CD4-positive, alpha-beta T cell treated with Interleukin-2 at 100 ng/mL for 4 hours (primary cell): ENCODE measurements around the gene CNOT6.

Experiments
- DNase-seq: peaks from one replicate; pipeline ENCODE4 v3.0.0-alpha.2; 2020; ENCODE audit warnings: low spot score

Gene CNOT6

GRCh38 chr5:180580681-180581080 lies 86.5 kb downstream of the CNOT6 start:
- DNase-seq = no peak

- DNase-seq = no peak
Measured at GRCh38 chr5:180583738-180584137, 89.6 kb downstream of the CNOT6 start.

GRCh38 chr5:180586204-180586603 lies 92.0 kb downstream of the CNOT6 start:
- DNase-seq = no peak

DNA sequence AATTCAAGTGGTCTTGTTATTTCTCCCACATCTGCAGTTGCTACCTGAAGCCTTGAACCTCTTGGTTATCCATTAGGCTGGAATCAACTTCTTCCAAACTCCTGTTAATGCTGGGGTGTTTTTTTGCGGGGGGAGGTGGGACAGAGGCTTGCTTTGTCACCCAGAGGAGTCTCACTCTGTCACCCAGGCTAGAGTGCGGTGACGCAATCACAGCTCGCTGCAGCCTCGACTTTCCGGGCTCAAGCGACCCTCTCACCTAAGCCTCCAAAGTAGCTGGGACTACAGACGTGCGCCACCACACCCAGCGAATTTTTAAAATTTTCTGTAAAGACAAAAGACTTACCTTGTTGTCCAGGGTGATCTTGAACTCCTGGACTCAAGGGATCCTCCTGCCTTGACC lies 92.7 kb downstream of the CNOT6 start:
- no peak for DNase-seq

DNA sequence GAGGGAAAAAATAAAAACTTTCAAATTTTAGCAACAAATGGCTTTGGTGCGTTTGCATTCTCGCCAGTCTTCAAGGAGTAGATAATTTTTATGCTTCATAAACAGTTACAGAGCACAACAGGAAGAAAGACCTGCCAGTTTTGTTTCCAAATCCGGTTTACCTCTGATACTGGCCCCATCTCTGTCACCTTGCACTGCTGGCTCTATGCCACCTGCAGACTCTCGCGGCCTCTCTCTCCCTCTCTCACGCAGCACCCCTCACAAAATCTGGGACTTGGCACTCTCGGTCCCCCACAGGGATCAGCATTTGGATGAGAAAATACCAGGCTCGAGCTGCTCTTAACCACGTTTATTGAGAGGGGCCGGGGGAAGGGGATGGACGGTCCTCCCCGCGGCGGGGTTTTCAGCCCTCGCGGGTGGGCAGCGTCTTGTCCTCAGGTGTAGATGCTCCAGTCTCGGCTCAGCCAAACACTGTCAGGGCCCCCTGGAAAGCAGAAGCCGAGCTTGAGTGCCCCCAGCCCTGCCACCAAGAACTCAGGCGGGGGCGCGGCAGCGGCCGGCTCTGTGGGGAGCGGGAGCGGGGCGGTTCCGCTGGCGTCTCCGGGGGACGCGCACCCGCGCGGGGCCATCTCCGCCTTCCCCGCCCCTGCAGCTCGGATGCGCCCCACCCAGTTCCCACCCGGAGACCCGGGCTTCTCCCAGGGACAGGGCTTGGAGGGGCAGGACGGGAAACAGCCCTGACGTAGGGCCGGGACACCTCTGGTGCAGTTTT lies 95.8 kb downstream of the CNOT6 start:
- no peak for DNase-seq

DNA sequence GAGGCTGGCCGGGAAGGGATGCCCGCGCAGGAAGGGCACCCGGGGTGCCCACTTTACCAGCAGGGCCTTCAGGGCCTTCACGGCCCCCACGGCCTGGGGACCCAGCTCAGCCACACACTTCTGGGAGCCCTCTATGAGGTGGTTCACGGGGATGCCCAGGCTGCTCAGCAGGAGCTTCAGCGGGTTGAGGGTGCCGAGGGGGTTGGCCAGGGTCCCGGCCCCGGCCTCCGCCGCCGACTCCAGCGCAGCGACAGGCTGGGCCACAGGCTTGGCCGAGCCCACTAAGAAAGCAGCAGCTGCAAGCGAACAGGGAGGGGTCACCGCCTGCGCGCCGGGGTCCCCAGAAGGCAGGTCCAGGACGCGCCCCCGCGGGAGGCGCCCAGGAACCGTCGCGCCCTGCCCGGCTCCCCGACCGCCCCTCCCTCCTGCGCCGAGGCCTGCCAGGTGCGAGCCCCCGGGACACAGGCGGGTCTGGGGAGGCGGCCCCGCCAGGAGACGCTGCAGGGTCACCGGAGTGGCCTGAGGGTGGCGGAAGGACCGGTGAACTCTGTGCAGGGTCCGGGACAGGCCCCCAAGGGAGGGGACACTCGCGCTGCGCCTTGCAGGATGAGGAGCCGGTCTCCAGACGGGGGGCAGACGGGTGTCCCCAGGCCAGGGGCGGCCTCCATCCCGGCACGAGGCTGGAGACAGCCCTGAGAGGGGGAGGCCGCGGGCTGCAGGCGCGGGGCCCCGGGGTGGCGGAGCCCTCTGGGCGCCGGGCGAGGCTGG lies 96.5 kb downstream of the CNOT6 start:
- DNase-seq = no peak

GRCh38 chr5:180591311-180591887 lies 97.2 kb downstream of the CNOT6 start, which contains the start of gene SCGB3A1:
Gene SCGB3A1 (minus strand): TSS chr5:180591499. CDS start chr5:180591462, 37 bp downstream.
- DNase-seq = no peak

DNA sequence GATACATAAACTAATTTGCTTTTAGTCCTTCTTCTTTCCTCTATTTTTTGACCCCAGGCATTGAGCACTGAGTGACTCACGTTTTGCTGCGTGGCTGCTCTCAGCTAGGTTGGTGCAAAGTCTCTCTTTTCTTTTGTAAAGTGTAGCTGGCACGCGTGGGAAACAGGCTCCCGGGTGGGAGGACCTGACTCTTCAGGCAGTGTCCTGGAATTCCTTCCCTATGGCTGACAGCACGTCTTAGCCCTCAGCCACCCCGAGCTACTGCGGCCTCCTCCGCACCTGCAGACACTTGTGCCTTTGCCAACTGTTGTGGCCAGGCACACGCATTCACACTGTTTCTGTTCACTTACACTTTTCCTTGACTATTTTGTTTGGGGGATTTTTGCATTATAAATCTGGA lies 98.0 kb downstream of the CNOT6 start:
- DNase-seq = no peak

- DNase-seq = no peak
Measured at GRCh38 chr5:180593446-180594206, 99.4 kb downstream of the CNOT6 start.

GRCh38 chr5:180594311-180595045 lies 100.3 kb downstream of the CNOT6 start:
- no peak for DNase-seq

DNA sequence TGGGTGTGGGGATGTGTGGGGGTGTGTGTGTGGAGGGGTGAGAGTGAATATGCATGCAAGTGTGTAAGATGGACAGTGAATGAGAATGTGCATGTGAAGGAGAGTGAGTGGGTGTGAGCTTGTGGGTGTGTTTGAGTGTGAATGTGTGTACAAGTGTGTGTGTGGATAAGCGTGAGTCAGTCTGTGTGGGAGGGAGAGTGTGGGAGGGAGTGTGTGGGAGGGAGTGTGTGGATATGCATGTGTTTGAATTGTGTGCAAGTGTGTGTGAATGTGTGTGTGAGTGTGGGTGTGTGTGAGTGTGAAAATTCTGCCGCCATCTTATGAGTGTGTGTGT lies 100.8 kb downstream of the CNOT6 start:
- DNase-seq = no peak

- no peak for DNase-seq
Measured at GRCh38 chr5:180595381-180596114, 101.4 kb downstream of the CNOT6 start.

DNA sequence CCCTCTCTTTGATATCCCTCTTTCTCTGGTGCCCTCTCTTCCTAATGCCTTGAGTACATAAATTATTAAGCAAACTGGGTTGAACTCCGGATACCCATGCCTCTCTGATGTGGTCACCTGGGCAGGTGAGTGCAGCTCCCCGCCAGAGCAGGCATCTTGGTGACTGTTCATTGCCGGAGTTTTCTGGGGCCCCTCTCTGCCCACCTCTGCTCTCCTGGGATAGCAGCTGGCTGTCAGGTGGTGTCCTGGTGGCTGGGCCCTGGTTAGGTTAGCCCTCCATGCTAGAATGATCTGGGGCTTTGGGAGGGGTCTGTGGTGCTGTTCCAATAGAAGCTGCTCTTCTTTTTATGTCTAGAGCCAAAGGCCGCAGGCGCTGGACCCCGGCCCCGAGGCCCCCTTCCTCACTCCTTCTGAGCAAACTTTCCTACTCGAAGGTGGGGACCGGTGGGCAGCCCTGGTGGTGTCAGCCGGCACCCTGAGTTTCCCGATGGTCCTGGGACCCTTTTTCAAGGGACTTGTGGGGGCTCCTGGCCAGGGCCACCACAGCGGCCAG lies 102.0 kb downstream of the CNOT6 start:
- no peak for DNase-seq

DNA sequence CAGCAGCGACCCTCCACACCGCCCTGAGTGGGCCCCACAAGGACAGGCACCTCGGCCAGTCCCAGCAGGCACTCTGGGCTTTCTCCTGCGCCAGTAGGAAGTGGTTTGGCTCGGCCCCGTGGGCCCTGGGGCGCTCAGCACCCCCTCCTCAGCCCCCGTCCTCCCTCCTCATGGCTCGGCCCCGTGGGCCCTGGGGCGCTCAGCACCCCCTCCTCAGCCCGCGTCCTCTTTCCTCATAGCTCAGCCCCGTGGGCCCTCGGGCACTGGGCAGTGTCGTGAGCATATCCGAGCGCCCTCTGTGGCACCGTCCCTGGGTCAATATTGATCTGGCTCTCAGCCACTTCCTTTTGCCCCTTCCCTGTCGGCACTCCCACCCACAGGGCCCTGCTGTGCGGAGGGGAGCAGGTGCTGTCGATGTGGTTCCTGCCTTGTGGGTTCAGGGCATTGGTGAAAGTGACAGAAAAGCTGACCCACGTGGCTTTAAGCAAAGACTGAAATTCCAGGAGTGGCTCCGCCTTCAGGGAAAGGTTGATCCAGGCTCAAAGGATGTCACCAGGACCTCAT lies 102.6 kb downstream of the CNOT6 start:
- DNase-seq = no peak

- no peak for DNase-seq
Measured at GRCh38 chr5:180598316-180598701, 104.1 kb downstream of the CNOT6 start.

DNA sequence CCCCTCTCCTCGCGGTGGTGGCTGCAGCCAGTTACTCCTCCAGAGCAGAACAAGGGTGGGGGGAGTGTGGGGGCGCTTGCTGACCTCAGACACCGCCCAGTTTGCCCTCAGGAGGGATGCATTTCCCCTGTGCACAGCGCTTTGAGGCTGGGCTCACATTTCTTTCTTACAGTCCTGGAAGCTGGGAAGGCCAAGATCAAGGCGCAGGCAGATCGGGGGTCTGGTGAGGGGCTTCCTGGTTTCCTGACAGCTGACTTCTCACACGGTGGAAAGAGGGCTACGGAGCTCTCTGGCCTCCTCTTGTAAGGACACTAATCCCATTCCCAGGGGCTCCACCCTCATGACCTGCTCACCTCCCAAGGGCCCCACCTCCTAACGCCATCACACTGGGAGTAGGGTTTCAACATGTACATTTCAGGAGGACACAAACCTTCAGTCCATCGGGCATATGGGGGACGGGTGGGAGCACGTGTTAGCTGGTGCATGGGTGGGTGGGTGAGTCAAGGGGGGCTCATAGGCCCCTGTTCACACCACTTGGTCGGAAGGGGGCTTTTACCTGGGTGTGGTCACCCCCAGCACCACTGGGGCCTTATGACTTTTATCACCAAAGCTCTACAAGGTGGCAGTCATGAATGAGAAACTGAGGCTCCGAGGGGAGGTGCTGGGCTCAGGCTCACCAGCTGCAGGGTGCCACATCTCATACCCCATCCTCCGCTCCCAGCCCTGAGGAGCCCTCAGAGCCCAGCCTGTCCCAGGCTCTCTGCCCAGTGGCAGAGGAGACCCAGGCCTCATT lies 104.8 kb downstream of the CNOT6 start:
- DNase-seq = no peak

DNA sequence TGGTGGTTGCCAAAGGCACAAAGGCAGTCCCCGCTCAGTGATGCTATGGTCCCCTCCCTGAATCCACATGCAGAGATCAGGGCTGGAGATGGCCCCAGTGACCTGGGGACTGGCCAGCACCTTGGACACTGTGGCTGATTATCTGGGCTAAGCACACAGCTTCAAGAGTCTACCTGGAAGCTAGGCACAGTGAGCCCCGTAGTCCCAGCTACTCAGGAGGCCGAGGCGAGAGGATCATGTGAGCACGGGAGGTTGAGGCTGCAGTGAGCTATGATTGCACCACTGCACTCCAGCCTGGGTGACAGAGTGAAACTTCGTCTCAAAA lies 105.4 kb downstream of the CNOT6 start:
- DNase-seq = no peak

- DNase-seq = no peak
Measured at GRCh38 chr5:180599981-180600553, 105.9 kb downstream of the CNOT6 start.

DNA sequence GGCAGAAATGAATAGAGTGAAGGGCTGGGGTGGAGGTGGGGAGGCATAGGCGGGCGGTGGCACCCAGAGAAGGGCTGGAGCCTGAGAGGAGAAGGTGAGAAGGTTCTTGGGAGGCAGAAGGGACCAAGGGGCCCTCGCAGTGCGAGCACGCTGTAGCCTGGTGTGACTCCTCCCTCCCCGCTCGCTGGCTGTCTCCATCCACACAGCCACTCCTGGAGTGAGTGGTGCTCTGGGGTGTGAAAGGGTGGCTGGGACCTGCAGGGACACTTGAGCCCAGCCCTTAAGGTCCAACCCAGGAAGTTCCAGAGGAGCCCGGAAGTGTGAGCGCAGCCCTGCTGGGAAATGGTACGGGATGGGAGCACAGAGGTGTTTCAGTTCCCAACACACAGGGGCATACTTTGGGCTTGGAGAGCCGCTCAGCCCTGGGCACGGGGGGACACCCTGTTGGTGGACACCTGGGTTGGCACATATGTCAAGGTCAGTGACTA lies 106.4 kb downstream of the CNOT6 start:
- DNase-seq = no peak
